Measurements from ENCODE around the gene SOST.

Gene SOST

GRCh38 chr17:43754947-43755346 lies 3.6 kb downstream of the SOST start:
- no peak for TF ChIP-seq JUND (IDR thresholded peaks at IDR 0.05; ENCODE audit: low read depth)
- in situ Hi-C loops (cut with HindIII; ENCODE audit: low pct_unique_long_range_greater_than_20kb, low sequenced_read_pairs): no loop called here
- DNase-seq (ENCODE audit: low read depth in 1 of 2, low spot score in 1 of 2): no peak

- DNase-seq (ENCODE audit: low read depth in 1 of 2, low spot score in 1 of 2): no peak
- no peak for TF ChIP-seq JUND (IDR thresholded peaks at IDR 0.05; ENCODE audit: low read depth)
- in situ Hi-C loops (cut with HindIII; ENCODE audit: low pct_unique_long_range_greater_than_20kb, low sequenced_read_pairs): no loop called here
Observed at GRCh38 chr17:43753493-43754129, 5.0 kb downstream of the SOST start.

- no peak for TF ChIP-seq JUND (IDR thresholded peaks at IDR 0.05; ENCODE audit: low read depth)
- DNase-seq (ENCODE audit: low read depth in 1 of 2, low spot score in 1 of 2): no peak
- in situ Hi-C loops (cut with HindIII; ENCODE audit: low pct_unique_long_range_greater_than_20kb, low sequenced_read_pairs): no loop called here
Observed at GRCh38 chr17:43750153-43750552, 8.4 kb downstream of the SOST start.

DNA sequence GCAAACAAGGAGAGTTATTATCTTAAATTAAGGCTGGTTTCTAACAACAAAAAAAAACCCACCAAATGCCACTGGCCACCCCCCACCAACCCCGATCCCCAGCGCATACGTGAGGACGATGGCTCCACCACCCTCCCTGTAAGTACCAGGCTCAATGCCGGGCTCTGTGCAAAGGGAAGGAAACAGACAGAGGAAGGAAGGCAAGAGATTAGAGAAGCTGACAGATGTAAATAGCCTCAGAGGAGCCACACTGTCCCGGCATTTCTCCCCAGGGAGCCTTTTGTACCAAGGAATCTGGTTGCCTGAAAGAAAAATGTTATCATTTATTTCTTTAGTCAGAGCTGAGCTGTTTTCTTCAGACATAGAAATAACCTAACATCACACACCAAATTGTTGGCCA lies 13.1 kb downstream of the SOST start:
- no peak for TF ChIP-seq JUND (IDR thresholded peaks at IDR 0.05; ENCODE audit: low read depth)
- in situ Hi-C loops (cut with HindIII; ENCODE audit: low pct_unique_long_range_greater_than_20kb, low sequenced_read_pairs): no loop called here
- DNase-seq (ENCODE audit: low read depth in 1 of 2, low spot score in 1 of 2): no peak

DNA sequence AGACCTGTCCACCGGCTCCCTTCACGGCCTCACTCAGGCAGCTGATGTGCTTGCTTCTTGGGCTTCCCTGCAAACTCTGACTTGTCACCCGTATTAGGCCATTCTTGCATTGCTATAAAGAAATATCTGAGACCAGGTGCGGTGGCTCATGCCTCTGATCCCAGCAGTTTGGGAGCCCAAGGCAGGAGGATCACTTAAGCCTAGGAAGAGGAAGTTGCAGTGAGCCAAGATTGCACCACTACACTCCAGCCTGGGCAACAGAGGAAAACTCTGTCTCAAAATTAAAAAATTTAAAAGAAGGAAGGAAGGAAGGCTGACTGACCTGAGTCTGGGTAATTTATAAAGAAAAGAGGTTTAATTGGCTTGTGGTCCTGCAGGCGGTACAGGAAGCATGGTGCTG lies 17.0 kb downstream of the SOST start:
- in situ Hi-C loops (cut with HindIII; ENCODE audit: low pct_unique_long_range_greater_than_20kb, low sequenced_read_pairs): no loop called here
- TF ChIP-seq JUND (IDR thresholded peaks at IDR 0.05; ENCODE audit: low read depth): no peak
- no peak for DNase-seq (ENCODE audit: low read depth in 1 of 2, low spot score in 1 of 2)

- no peak for DNase-seq (ENCODE audit: low read depth in 1 of 2, low spot score in 1 of 2)
- in situ Hi-C loops (cut with HindIII; ENCODE audit: low pct_unique_long_range_greater_than_20kb, low sequenced_read_pairs): no loop called here
- no peak for TF ChIP-seq JUND (IDR thresholded peaks at IDR 0.05; ENCODE audit: low read depth)
Observed at GRCh38 chr17:43740541-43740940, 18.1 kb downstream of the SOST start.

DNA sequence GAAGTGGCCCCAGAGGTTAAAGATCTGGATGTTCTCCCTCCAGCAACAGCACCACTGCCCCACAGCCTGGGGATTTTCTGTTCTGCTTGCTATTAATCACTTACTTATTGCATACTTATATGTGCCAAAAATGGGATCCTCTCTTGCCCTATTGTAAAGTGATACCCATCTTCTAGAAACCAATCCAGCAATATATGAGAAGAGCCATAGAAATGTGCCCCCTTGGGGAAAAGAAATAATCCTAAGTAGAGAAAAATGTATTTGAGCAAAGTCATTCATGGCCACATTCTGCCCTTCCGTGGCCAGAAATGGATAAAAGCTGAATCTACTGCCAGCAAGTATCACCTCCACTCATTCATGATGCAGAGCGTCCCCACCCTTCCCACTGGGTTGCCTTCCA lies 20.9 kb downstream of the SOST start:
- no peak for TF ChIP-seq JUND (IDR thresholded peaks at IDR 0.05; ENCODE audit: low read depth)
- in situ Hi-C loops (cut with HindIII; ENCODE audit: low pct_unique_long_range_greater_than_20kb, low sequenced_read_pairs): no loop called here
- DNase-seq (ENCODE audit: low read depth in 1 of 2, low spot score in 1 of 2): no peak

DNA sequence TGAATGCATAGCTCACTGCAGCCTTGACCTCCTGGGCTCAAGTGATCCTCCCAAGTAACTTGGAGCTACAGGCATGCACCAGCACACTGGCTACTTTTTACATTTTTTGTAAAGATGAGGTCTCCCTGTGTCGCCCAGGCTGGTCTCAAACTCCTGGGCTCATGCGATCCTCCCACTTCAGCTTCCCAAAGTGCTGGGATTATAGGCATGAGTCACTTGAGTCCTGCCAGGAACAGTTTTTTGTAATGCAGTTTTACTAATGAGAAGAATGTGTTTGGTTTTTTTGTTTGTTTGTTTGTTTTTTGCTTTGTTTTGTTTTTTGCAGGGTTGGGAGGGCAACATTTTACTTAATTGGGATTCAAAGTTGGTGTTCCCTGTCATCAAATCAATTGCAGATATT lies 22.2 kb downstream of the SOST start:
- DNase-seq (ENCODE audit: low read depth in 1 of 2, low spot score in 1 of 2): no peak
- in situ Hi-C loops (cut with HindIII; ENCODE audit: low pct_unique_long_range_greater_than_20kb, low sequenced_read_pairs): no loop called here
- no peak for TF ChIP-seq JUND (IDR thresholded peaks at IDR 0.05; ENCODE audit: low read depth)

- no peak for DNase-seq (ENCODE audit: low read depth in 1 of 2, low spot score in 1 of 2)
- no peak for TF ChIP-seq JUND (IDR thresholded peaks at IDR 0.05; ENCODE audit: low read depth)
- in situ Hi-C loops (cut with HindIII; ENCODE audit: low pct_unique_long_range_greater_than_20kb, low sequenced_read_pairs): no loop called here
Observed at GRCh38 chr17:43734376-43734775, 24.2 kb downstream of the SOST start.

- no peak for TF ChIP-seq JUND (IDR thresholded peaks at IDR 0.05; ENCODE audit: low read depth)
- no peak for DNase-seq (ENCODE audit: low read depth in 1 of 2, low spot score in 1 of 2)
- in situ Hi-C loops (cut with HindIII; ENCODE audit: low pct_unique_long_range_greater_than_20kb, low sequenced_read_pairs): no loop called here
Observed at GRCh38 chr17:43733956-43734355, 24.6 kb downstream of the SOST start.

DNA sequence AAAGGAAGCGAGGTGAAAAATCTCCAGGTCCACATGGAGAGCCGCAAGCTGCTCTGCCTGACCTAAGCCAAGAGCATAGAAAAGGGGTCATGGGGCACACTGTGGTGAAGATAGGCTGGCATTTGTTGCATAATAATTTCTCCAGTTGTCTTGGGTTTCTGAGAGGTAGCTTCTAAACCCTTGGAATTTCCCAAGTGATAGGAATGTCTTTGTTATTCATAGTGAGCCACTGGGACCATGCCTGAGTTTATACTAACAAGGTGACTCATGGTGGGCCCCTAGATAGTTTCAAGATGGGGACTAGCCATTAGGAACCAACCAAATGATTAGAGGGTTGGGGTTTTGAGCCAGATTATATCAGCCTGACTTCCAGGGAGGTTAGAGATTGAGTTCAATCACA lies 25.6 kb downstream of the SOST start:
- in situ Hi-C loops (cut with HindIII; ENCODE audit: low pct_unique_long_range_greater_than_20kb, low sequenced_read_pairs): no loop called here
- DNase-seq (ENCODE audit: low read depth in 1 of 2, low spot score in 1 of 2): no peak
- no peak for TF ChIP-seq JUND (IDR thresholded peaks at IDR 0.05; ENCODE audit: low read depth)

DNA sequence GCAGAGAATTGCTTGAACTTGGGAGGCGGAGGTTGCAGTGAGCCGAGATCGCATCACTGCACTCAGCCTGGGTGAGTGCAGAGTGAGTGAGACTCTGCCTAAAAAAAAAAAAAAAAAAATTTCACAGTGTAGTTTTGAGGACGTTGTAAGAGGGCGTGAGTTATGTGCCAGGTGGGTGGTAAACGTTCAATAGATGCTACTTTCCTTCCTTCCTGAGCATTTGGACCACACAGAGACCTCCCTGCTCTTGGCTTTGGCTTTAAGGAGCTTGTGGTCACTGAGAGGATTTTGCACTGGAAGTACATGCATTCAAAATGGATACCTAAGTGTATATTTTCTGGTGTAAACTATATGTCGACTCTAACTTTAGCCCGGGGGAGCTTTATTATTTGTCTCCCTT lies 30.5 kb downstream of the SOST start:
- TF ChIP-seq JUND (IDR thresholded peaks at IDR 0.05; ENCODE audit: low read depth): no peak
- in situ Hi-C loops (cut with HindIII; ENCODE audit: low pct_unique_long_range_greater_than_20kb, low sequenced_read_pairs): no loop called here
- DNase-seq (ENCODE audit: low read depth in 1 of 2, low spot score in 1 of 2): no peak

- TF ChIP-seq JUND (IDR thresholded peaks at IDR 0.05; ENCODE audit: low read depth): no peak
- no peak for DNase-seq (ENCODE audit: low read depth in 1 of 2, low spot score in 1 of 2)
- in situ Hi-C loops (cut with HindIII; ENCODE audit: low pct_unique_long_range_greater_than_20kb, low sequenced_read_pairs): no loop called here
Observed at GRCh38 chr17:43723697-43724359, 34.8 kb downstream of the SOST start.

All from T47D (cell line).